Stimulated activated CD4-positive, alpha-beta T cell treated with anti-CD3 and anti-CD28 coated beads, Interleukin-4, amount 100 ng/mL, for 4 hours (primary cell): ENCODE results near the gene STIL.
"Not testable (repeated sequence)": the region's sequence is repeated elsewhere in the genome, so short reads cannot be mapped to it uniquely, and the experiment has no call there.

Experiments
- DNase-seq, 2 experiments: peaks; one replicate each; pipeline ENCODE4 v3.0.0-alpha.2; 2020

STIL gene

GRCh38 chr1:47216278-47217059 lies 97.5 kb downstream of the STIL start:
- DNase-seq, result no peak

- DNase-seq, result no peak
Measured at GRCh38 chr1:47215713-47216112, 98.2 kb downstream of the STIL start.

- no peak for DNase-seq
Measured at GRCh38 chr1:47214549-47214948, 99.4 kb downstream of the STIL start.

GRCh38 chr1:47213230-47213963 lies 100.5 kb downstream of the STIL start:
- no peak for DNase-seq

GRCh38 chr1:47212636-47213229 lies 101.2 kb downstream of the STIL start:
- no peak for DNase-seq

GRCh38 chr1:47211796-47212269 lies 102.1 kb downstream of the STIL start:
- no peak for DNase-seq

GRCh38 chr1:47210666-47211065 lies 103.3 kb downstream of the STIL start:
- DNase-seq, result no peak

GRCh38 chr1:47209725-47210325 lies 104.1 kb downstream of the STIL start:
- no peak for DNase-seq

GRCh38 chr1:47209091-47209490 lies 104.9 kb downstream of the STIL start:
- DNase-seq, result no peak

- no peak for DNase-seq
Measured at GRCh38 chr1:47208374-47208850, 105.5 kb downstream of the STIL start.

GRCh38 chr1:47207803-47208373 lies 106.1 kb downstream of the STIL start:
- no peak for DNase-seq

- DNase-seq, result no peak
Measured at GRCh38 chr1:47205918-47206317, 108.0 kb downstream of the STIL start.

GRCh38 chr1:47203504-47203903 lies 110.4 kb downstream of the STIL start:
- not testable (repeated sequence) for DNase-seq

- DNase-seq, result no peak
Measured at GRCh38 chr1:47201179-47201578, 112.8 kb downstream of the STIL start.
